ENCODE results near the gene FAM234B.
"Not testable (repeated sequence)": the region's sequence is repeated elsewhere in the genome, so short reads cannot be mapped to it uniquely, and the experiment has no call there.

Gene FAM234B

GRCh38 chr12:13030541-13031291 is 13.5 kb upstream of the FAM234B start:
- H3K27me3 Mint-ChIP-seq = no peaks in the 10 kb centered on the region
- H3K27ac Mint-ChIP-seq = no peak overlapping the region
- intact Hi-C loops (cut with micrococcal nuclease) = no loop called here
- H3K4me3 Mint-ChIP-seq = no peak overlapping the region
- peaks cover 13% of the 10 kb centered on the region for H3K4me1 Mint-ChIP-seq (ENCODE audit: low read depth)
- H3K36me3 Mint-ChIP-seq (ENCODE audit: low read depth) = no peaks in the 10 kb centered on the region
- H3K9me3 Mint-ChIP-seq = no peaks in the 10 kb centered on the region

- Mint-ChIP-seq H3K4me1 (ENCODE audit: low read depth) (peaks cover 5% of the 10 kb centered on the region), H3K9me3 (no peaks in the 10 kb centered on the region), H3K27me3 (no peaks in the 10 kb centered on the region), H3K36me3 (ENCODE audit: low read depth) (no peaks in the 10 kb centered on the region), H3K4me3 (no peak overlapping the region), H3K27ac (no peak overlapping the region)
- intact Hi-C loops (cut with micrococcal nuclease) = no loop called here
Observed at GRCh38 chr12:13032164-13032563, 12.0 kb upstream of the FAM234B start.

- no peaks in the 10 kb centered on the region for H3K27me3 Mint-ChIP-seq
- no peaks in the 10 kb centered on the region for H3K4me1 Mint-ChIP-seq (ENCODE audit: low read depth)
- H3K36me3 Mint-ChIP-seq (ENCODE audit: low read depth) = no peaks in the 10 kb centered on the region
- no peaks in the 10 kb centered on the region for H3K9me3 Mint-ChIP-seq
- no peak overlapping the region for H3K4me3 Mint-ChIP-seq
- H3K27ac Mint-ChIP-seq = no peak overlapping the region
- intact Hi-C loops (cut with micrococcal nuclease) = no loop called here
Observed at GRCh38 chr12:13033476-13033875, 10.7 kb upstream of the FAM234B start.

GRCh38 chr12:13035335-13035734 is 8.8 kb upstream of the FAM234B start:
- H3K36me3 Mint-ChIP-seq (ENCODE audit: low read depth); H3K27me3 Mint-ChIP-seq; H3K27ac Mint-ChIP-seq; H3K9me3 Mint-ChIP-seq; intact Hi-C loops (cut with micrococcal nuclease); H3K4me3 Mint-ChIP-seq: not testable (repeated sequence)
- peaks cover 11% of the 10 kb centered on the region for H3K4me1 Mint-ChIP-seq (ENCODE audit: low read depth)

GRCh38 chr12:13036881-13037280 is 7.3 kb upstream of the FAM234B start:
- Mint-ChIP-seq H3K4me1 (ENCODE audit: low read depth) (peaks cover 19% of the 10 kb centered on the region), H3K9me3 (no peaks in the 10 kb centered on the region), H3K27ac (no peak overlapping the region), H3K36me3 (ENCODE audit: low read depth) (no peaks in the 10 kb centered on the region), H3K27me3 (peaks cover 4% of the 10 kb centered on the region), H3K4me3 (no peak overlapping the region)
- intact Hi-C loops (cut with micrococcal nuclease) = no loop called here

- H3K27me3 Mint-ChIP-seq = peaks cover 12% of the 10 kb centered on the region
- intact Hi-C loops (cut with micrococcal nuclease) = no loop called here
- peaks cover 19% of the 10 kb centered on the region for H3K4me1 Mint-ChIP-seq (ENCODE audit: low read depth)
- H3K36me3 Mint-ChIP-seq (ENCODE audit: low read depth) = no peaks in the 10 kb centered on the region
- peak overlapping the region; percentile 54 for H3K27ac Mint-ChIP-seq
- no peak overlapping the region for H3K4me3 Mint-ChIP-seq
- no peaks in the 10 kb centered on the region for H3K9me3 Mint-ChIP-seq
Observed at GRCh38 chr12:13038491-13039161, 5.6 kb upstream of the FAM234B start.

- H3K27me3 Mint-ChIP-seq = peaks cover 16% of the 10 kb centered on the region
- H3K4me1 Mint-ChIP-seq (ENCODE audit: low read depth) = peaks cover 23% of the 10 kb centered on the region
- H3K36me3 Mint-ChIP-seq (ENCODE audit: low read depth) = peaks cover 5% of the 10 kb centered on the region
- peak overlapping the region; percentile 54 for H3K27ac Mint-ChIP-seq
- intact Hi-C loops (cut with micrococcal nuclease) = no loop called here
- H3K9me3 Mint-ChIP-seq = no peaks in the 10 kb centered on the region
- H3K4me3 Mint-ChIP-seq = no peak overlapping the region
Observed at GRCh38 chr12:13039328-13039956, 4.7 kb upstream of the FAM234B start.

- intact Hi-C loops (cut with micrococcal nuclease) = loop anchor here (5.0 to 10.0 kb wide), 2 partner anchors 54 to 171 kb away; no protein-coding TSS in a partner anchor
- Mint-ChIP-seq H3K27me3 (peaks cover 16% of the 10 kb centered on the region), H3K27ac (peak overlapping the region; percentile 4), H3K36me3 (ENCODE audit: low read depth) (peaks cover 6% of the 10 kb centered on the region), H3K4me1 (ENCODE audit: low read depth) (peaks cover 29% of the 10 kb centered on the region), H3K9me3 (no peaks in the 10 kb centered on the region), H3K4me3 (no peak overlapping the region)
Observed at GRCh38 chr12:13041224-13041623, 3.0 kb upstream of the FAM234B start.

- Mint-ChIP-seq H3K36me3 (ENCODE audit: low read depth) (peaks cover 6% of the 10 kb centered on the region), H3K4me3 (no peak overlapping the region), H3K27ac (no peak overlapping the region), H3K27me3 (peaks cover 16% of the 10 kb centered on the region), H3K4me1 (ENCODE audit: low read depth) (peaks cover 29% of the 10 kb centered on the region), H3K9me3 (no peaks in the 10 kb centered on the region)
- intact Hi-C loops (cut with micrococcal nuclease) = loop anchor here (5.0 to 10.0 kb wide), 2 partner anchors 52 to 170 kb away; no protein-coding TSS in a partner anchor
Observed at GRCh38 chr12:13042666-13043230, 1.4 kb upstream of the FAM234B start.

GRCh38 chr12:13044906-13045299 is 722 bp downstream of the FAM234B start:
- Mint-ChIP-seq H3K27ac (peak overlapping the region; percentile 82), H3K36me3 (ENCODE audit: low read depth) (peaks cover 6% of the 10 kb centered on the region)
- intact Hi-C loops (cut with micrococcal nuclease) = loop anchor here (2.0 to 10.0 kb wide), 3 partner anchors 44 to 167 kb away; partner anchors contain the start of gene HEBP1

GRCh38 chr12:13045816-13046215 is 1.6 kb downstream of the FAM234B start:
- peaks cover 10% of the 10 kb centered on the region for H3K9me3 Mint-ChIP-seq
- intact Hi-C loops (cut with micrococcal nuclease) = loop anchor here (2.0 to 10.0 kb wide), 2 partner anchors 45 to 49 kb away; partner anchors contain the start of gene HEBP1
- H3K4me3 Mint-ChIP-seq = no peak overlapping the region
- H3K27me3 Mint-ChIP-seq = peaks cover 16% of the 10 kb centered on the region
- H3K27ac Mint-ChIP-seq = no peak overlapping the region
- H3K36me3 Mint-ChIP-seq (ENCODE audit: low read depth) = peaks cover 6% of the 10 kb centered on the region
- peaks cover 14% of the 10 kb centered on the region for H3K4me1 Mint-ChIP-seq (ENCODE audit: low read depth)

More at GRCh38 chr12:13044906-13045299, 722 bp downstream of the FAM234B start:
- H3K27me3 Mint-ChIP-seq = peaks cover 16% of the 10 kb centered on the region
- peaks cover 10% of the 10 kb centered on the region for H3K9me3 Mint-ChIP-seq
- peak overlapping the region; percentile 88 for H3K4me3 Mint-ChIP-seq
- H3K4me1 Mint-ChIP-seq (ENCODE audit: low read depth) = peaks cover 22% of the 10 kb centered on the region

GRCh38 chr12:13046964-13047363 is 2.8 kb downstream of the FAM234B start:
- intact Hi-C loops (cut with micrococcal nuclease) = loop anchor here (10.0 kb wide), 1 partner anchor 48 kb away; no protein-coding TSS in a partner anchor
- Mint-ChIP-seq H3K27me3 (peaks cover 12% of the 10 kb centered on the region), H3K4me3 (no peak overlapping the region)

GRCh38 chr12:13049816-13050215 is 5.6 kb downstream of the FAM234B start:
- Mint-ChIP-seq H3K27me3 (no peaks in the 10 kb centered on the region), H3K36me3 (ENCODE audit: low read depth) (peaks cover 8% of the 10 kb centered on the region), H3K4me3 (no peak overlapping the region), H3K4me1 (ENCODE audit: low read depth) (peaks cover 11% of the 10 kb centered on the region), H3K9me3 (peaks cover 38% of the 10 kb centered on the region), H3K27ac (no peak overlapping the region)
- intact Hi-C loops (cut with micrococcal nuclease) = loop anchor here (10.0 kb wide), 1 partner anchor 45 kb away; no protein-coding TSS in a partner anchor

More at GRCh38 chr12:13046964-13047363, 2.8 kb downstream of the FAM234B start:
- Mint-ChIP-seq H3K9me3 (peaks cover 10% of the 10 kb centered on the region), H3K27ac (no peak overlapping the region), H3K4me1 (ENCODE audit: low read depth) (peaks cover 18% of the 10 kb centered on the region), H3K36me3 (ENCODE audit: low read depth) (peaks cover 6% of the 10 kb centered on the region)
